Upper lobe of right lung (tissue), 1 donor: ENCODE results near the gene SETD1B. TPM values are rescaled to one million over a fixed set of nuclear protein-coding genes. Genes with fewer than 3 reads are reported as not detected.

Source experiments
- ATAC-seq: fragments of 200-7000 bp; cut with Tn5 transposase; one replicate; pipeline ENCODE4 v1.9.1; 2020; ENCODE audit warnings: mild to moderate bottlenecking, moderate library complexity
- DNase-seq: peaks from one replicate; pipeline ENCODE4 v3.0.0-alpha.2; 2020
- H3K27ac ChIP-seq: fragments of 200-600 bp; one replicate; pipeline ENCODE4 v1.8.0; 2022
- H3K27me3 ChIP-seq: fragments of 200-600 bp; one replicate; pipeline ENCODE4 v1.8.0; 2022; ENCODE audit warnings: mild to moderate bottlenecking
- H3K36me3 ChIP-seq: fragments of 200-600 bp; one replicate; pipeline ENCODE4 v1.8.0; 2022
- H3K4me1 ChIP-seq: fragments of 200-600 bp; one replicate; pipeline ENCODE4 v1.8.0; 2022
- H3K4me3 ChIP-seq: fragments of 200-600 bp; one replicate; pipeline ENCODE4 v1.8.0; 2022; ENCODE audit warnings: mild to moderate bottlenecking
- H3K9me3 ChIP-seq: fragments of 200-600 bp; one replicate; pipeline ENCODE4 v1.8.0; 2022
- intact Hi-C: fragments of 100-400 bp; cut with DNase I; formaldehyde crosslinking; loops from one replicate; pipeline ENCODE4 v1.11.0; 2022
- total RNA-seq: library from RNA; stranded (reverse); fragmentation: NEBNext Ultra II Directional; extraction: Animal tissue kit (Norgen Biotek cat#: 25700); gene quantifications from one replicate; pipeline ENCODE4 v1.2.1, GENCODE V29; 2021
- TF ChIP-seq, protein P1 (sequence below): fragments of 200-600 bp; IDR thresholded peaks from one replicate; pipeline ENCODE4 v1.8.0; 2022; ENCODE audit warnings: antibody characterized with exemption
- donor health status: DM: no; HTN: yes; CAD: no; lungs with severe emphysema.

SETD1B gene
- total RNA-seq, 1 donor from 2014 or later: 18.4 TPM

DNA sequence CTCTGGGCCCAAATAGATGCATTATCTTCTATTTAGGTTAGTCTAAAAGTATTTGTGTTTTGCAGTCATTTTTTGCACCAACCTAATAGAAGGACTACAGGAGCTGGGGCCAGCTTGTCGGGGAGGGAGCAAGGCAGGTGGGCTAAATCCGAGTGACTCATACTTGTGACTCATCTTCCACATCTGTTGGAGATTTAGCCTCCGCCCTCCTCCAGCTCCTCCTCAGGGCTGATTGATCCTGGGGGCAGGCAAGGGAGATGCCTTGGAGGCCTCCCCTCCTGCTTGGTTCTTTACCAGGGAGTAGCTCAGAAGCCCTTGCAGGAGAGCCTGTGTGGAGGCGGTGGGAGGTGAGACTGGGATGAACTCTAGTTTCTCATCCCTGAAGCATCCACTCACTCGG is 38.2 kb upstream of the SETD1B start:
- Histone ChIP-seq H3K4me1 (no peaks in the 10 kb centered on the region), H3K36me3 (no peaks in the 10 kb centered on the region), H3K27ac (no peak overlapping the region), H3K9me3 (no peaks in the 10 kb centered on the region), H3K27me3 (no peaks in the 10 kb centered on the region), H3K4me3 (no peak overlapping the region)
- DNase-seq (no peak), ATAC-seq (no peak)
- TF ChIP-seq, protein P1, sequence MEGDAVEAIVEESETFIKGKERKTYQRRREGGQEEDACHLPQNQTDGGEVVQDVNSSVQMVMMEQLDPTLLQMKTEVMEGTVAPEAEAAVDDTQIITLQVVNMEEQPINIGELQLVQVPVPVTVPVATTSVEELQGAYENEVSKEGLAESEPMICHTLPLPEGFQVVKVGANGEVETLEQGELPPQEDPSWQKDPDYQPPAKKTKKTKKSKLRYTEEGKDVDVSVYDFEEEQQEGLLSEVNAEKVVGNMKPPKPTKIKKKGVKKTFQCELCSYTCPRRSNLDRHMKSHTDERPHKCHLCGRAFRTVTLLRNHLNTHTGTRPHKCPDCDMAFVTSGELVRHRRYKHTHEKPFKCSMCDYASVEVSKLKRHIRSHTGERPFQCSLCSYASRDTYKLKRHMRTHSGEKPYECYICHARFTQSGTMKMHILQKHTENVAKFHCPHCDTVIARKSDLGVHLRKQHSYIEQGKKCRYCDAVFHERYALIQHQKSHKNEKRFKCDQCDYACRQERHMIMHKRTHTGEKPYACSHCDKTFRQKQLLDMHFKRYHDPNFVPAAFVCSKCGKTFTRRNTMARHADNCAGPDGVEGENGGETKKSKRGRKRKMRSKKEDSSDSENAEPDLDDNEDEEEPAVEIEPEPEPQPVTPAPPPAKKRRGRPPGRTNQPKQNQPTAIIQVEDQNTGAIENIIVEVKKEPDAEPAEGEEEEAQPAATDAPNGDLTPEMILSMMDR: no peak
- intact Hi-C loops: no loop called here

DNA sequence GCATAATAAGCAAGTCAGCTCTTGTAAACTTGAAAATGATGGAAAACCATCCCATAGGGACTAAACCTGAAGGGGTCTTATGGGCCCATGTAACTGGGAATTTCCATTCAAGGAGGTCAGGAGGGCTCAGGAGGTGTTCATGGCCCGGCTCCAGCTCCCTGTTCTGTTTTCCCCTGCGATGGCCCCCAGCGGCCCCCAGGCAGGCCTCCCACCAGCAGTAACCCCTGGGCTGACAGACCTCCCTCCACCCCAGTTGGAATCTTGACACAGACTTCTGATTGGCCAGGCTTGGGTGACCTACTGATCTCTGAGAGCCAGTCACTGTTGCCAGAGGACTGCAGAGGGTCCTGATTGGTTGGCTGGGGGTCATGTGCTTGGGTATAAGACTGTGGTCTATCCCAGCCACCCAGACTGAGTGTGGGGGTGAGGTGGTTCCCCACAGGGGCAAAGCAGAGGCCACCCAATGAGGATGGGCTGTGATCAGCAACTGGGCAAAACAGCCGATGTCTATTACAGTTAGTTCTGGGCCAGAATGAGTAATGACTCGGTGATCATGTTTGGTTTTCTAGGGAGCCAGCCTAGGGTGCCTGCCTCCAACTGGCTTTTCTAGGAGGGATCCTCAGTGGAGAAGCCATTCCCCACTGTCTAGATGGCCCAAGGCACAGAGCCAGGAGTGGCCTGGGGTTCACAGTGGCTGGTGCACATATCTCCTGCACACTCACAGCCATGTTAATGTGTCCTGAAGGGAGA is 37.3 kb upstream of the SETD1B start:
- Histone ChIP-seq H3K27me3 (no peaks in the 10 kb centered on the region), H3K9me3 (no peaks in the 10 kb centered on the region), H3K36me3 (no peaks in the 10 kb centered on the region), H3K4me3 (no peak overlapping the region), H3K4me1 (no peaks in the 10 kb centered on the region), H3K27ac (no peak overlapping the region)
- TF ChIP-seq, protein P1: no peak
- ATAC-seq (no peak), DNase-seq (no peak)
- intact Hi-C loops: no loop called here

DNA sequence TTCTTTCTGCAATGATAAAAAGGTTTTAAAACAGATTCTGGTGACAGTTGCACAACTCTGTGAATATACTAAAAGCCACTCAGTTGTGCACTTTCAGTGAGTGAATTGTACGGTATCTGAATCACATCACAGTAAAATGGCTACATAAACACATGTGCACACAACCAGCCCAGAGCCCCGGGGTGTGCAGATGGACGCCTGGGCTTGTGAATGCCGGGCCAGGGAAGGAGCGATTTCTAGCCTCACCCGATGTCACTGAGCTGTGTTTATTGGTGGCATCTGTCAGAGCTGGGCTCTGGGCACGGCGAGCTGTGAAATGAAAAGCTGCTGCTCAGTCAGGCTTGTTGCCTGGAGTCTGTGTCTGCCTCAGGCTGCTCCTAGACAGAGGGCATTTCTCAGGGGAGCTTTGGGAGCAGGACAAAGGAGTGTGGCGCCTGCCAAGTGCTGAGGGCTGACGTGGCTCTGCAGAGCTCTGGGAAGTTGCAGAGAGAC is 36.2 kb upstream of the SETD1B start:
- Histone ChIP-seq H3K36me3 (no peaks in the 10 kb centered on the region), H3K27ac (no peak overlapping the region), H3K27me3 (no peaks in the 10 kb centered on the region), H3K9me3 (no peaks in the 10 kb centered on the region), H3K4me3 (no peak overlapping the region), H3K4me1 (no peaks in the 10 kb centered on the region)
- DNase-seq (no peak), ATAC-seq (no peak)
- intact Hi-C loops: no loop called here
- TF ChIP-seq, protein P1: no peak

DNA sequence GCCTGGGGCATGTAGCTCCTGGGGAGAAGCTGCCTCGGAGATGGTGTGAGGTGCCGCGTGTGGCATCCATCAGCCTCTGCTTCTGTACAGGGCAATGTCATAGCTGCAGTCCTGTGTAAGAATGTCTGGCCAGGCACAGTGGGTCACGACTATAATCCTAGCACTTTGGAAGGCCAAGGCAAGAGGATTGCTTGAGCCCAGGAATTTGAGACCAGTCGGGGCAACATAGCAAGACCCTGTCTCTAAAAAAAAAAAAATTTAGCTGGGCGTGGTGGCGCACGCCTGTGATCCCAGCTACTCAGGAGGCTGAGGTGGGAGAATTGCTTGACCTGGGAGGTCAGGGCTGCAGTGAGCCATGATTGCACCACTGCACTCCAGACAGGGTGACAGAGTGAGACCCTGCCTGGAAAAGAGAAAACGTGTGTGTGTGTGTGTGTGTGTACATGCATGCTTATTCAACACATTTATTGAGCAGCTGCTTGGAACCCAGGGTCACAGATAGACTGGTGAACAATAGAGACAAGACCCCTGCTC is 34.4 kb upstream of the SETD1B start:
- Histone ChIP-seq H3K4me3 (no peak overlapping the region), H3K9me3 (no peaks in the 10 kb centered on the region), H3K36me3 (no peaks in the 10 kb centered on the region), H3K4me1 (no peaks in the 10 kb centered on the region), H3K27me3 (no peaks in the 10 kb centered on the region), H3K27ac (no peak overlapping the region)
- intact Hi-C loops: no loop called here
- DNase-seq (no peak), ATAC-seq (no peak)
- TF ChIP-seq, protein P1: no peak

DNA sequence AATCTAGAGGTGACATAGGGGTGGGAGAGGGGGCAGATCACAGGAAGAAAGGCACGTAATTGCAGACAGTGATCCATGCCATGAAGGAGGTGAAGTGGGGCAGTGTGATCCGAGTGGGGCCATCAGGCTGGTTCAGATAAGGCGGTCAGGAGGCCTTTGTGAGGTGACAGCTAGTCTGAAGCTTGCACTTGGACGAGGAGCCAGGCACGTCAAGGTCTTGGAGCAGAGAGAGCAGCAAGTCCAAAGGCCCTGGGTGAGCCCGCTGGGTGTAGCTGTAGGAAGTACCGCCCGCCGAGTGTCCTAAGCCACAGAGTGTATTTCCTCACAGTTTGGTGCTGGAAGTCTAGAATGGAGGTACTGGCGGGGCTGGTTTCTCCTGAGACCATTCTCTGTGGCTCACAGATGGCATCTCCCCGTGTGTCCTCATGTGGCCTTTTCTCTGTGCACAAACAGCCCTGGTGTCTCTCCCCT is 33.9 kb upstream of the SETD1B start:
- no peaks in the 10 kb centered on the region for H3K4me1 ChIP-seq
- no peak overlapping the region for H3K4me3 ChIP-seq
- TF ChIP-seq, protein P1: no peak
- H3K36me3 ChIP-seq: no peaks in the 10 kb centered on the region
- ATAC-seq (no peak), DNase-seq (no peak)
- H3K9me3 ChIP-seq: no peaks in the 10 kb centered on the region
- H3K27me3 ChIP-seq: no peaks in the 10 kb centered on the region
- intact Hi-C loops: loop anchor here (10.0 kb wide), 1 partner anchor 65 kb away; no protein-coding TSS in a partner anchor
- H3K27ac ChIP-seq: no peak overlapping the region
